NCI-H1417 (cell line): ENCODE data around the gene CERS4.
A peak's percentile ranks its signal among the peaks of the same experiment; 100 is the strongest.
"Not testable (repeated sequence)": the region's sequence is repeated elsewhere in the genome, so short reads cannot be mapped to it uniquely, and the experiment has no call there.

Source experiments
- DNase-seq, 3 experiments: peaks; one replicate each; lab custom pipeline; 2025; lab: John Stamatoyannopoulos, UW

The CERS4 gene

GRCh38 chr19:8210421-8211101 is 1.4 kb downstream of the CERS4 start:
- peak in 2 of 3 experiments; percentile 53 to 66 for DNase-seq

- DNase-seq = no peak
These were observed 3.0 kb downstream of the CERS4 start for GRCh38 chr19:8212212-8212611.

GRCh38 chr19:8212916-8213315 is 3.7 kb downstream of the CERS4 start:
- DNase-seq = no peak

- no peak for DNase-seq
These were observed 4.9 kb downstream of the CERS4 start for GRCh38 chr19:8213827-8214672.

- DNase-seq = no peak
These were observed 5.6 kb downstream of the CERS4 start for GRCh38 chr19:8214802-8215201.

- DNase-seq = no peak
These were observed 6.6 kb downstream of the CERS4 start for GRCh38 chr19:8215783-8216182.

GRCh38 chr19:8216357-8216756 is 7.2 kb downstream of the CERS4 start:
- no peak for DNase-seq

- not testable (repeated sequence) for DNase-seq
These were observed 9.0 kb downstream of the CERS4 start for GRCh38 chr19:8218127-8218526.

- DNase-seq = no peak
These were observed 11.3 kb downstream of the CERS4 start for GRCh38 chr19:8220481-8220880.

GRCh38 chr19:8221161-8221560 is 12.0 kb downstream of the CERS4 start:
- peak in 1 of 3 experiments; percentile 16 for DNase-seq

GRCh38 chr19:8223442-8223841 is 14.3 kb downstream of the CERS4 start:
- not testable (repeated sequence) for DNase-seq

- no peak for DNase-seq
These were observed 15.4 kb downstream of the CERS4 start for GRCh38 chr19:8224394-8225145.

GRCh38 chr19:8231073-8231604 is 22.0 kb downstream of the CERS4 start:
- no peak for DNase-seq

GRCh38 chr19:8233370-8233769 is 24.2 kb downstream of the CERS4 start:
- no peak for DNase-seq

GRCh38 chr19:8237026-8237425 is 27.9 kb downstream of the CERS4 start:
- DNase-seq = no peak

- no peak for DNase-seq
These were observed 29.1 kb downstream of the CERS4 start for GRCh38 chr19:8238251-8238650.

- no peak for DNase-seq
These were observed 30.5 kb downstream of the CERS4 start for GRCh38 chr19:8239528-8240273.

GRCh38 chr19:8240274-8241229 is 31.4 kb downstream of the CERS4 start:
- DNase-seq = no peak

- DNase-seq = no peak
These were observed 32.5 kb downstream of the CERS4 start for GRCh38 chr19:8241646-8242045.

- DNase-seq = no peak
These were observed 33.1 kb downstream of the CERS4 start for GRCh38 chr19:8242211-8242821.
